Astrocyte of the spinal cord (primary cell): ENCODE results near the gene RARRES2.

Experiments used
- DNase-seq: peaks from one replicate; pipeline ENCODE4 v3.0.0; 2011; ENCODE audit warnings: low read depth, low spot score
- H3K4me3 ChIP-seq: 2 replicates; pipeline ENCODE4 v1.5.1; 2011; ENCODE audit warnings: low read depth, mild to moderate bottlenecking, low read length, moderate library complexity
- CTCF ChIP-seq: IDR thresholded peaks from 2 replicates; pipeline ENCODE4 v1.5.1; 2012; ENCODE audit warnings: low read depth, mild to moderate bottlenecking, low read length, inconsistent platforms
- in situ Hi-C: cut with HindIII; loops from 2 replicates; pipeline ENCODE4 v1.10.0; 2017; ENCODE audit warnings: low sequenced_read_pairs

Gene RARRES2

GRCh38 chr7:150384406-150385301, 43.2 kb upstream of the RARRES2 start:
- in situ Hi-C loops = no loop called here
- H3K4me3 ChIP-seq = no peak overlapping the region
- no peak for DNase-seq
- no peak for TF ChIP-seq CTCF

- no peak for DNase-seq
- no peak for TF ChIP-seq CTCF
- no peak overlapping the region for H3K4me3 ChIP-seq
- in situ Hi-C loops = no loop called here
Observed at GRCh38 chr7:150383710-150384397, 42.4 kb upstream of the RARRES2 start.

GRCh38 chr7:150382844-150383225, 41.4 kb upstream of the RARRES2 start:
- TF ChIP-seq CTCF = no peak
- no peak for DNase-seq
- no peak overlapping the region for H3K4me3 ChIP-seq
- in situ Hi-C loops = no loop called here

- TF ChIP-seq CTCF = no peak
- no peak for DNase-seq
- in situ Hi-C loops = no loop called here
- no peak overlapping the region for H3K4me3 ChIP-seq
Observed at GRCh38 chr7:150382123-150382843, 40.9 kb upstream of the RARRES2 start.

GRCh38 chr7:150381785-150382122, 40.3 kb upstream of the RARRES2 start:
- in situ Hi-C loops = no loop called here
- DNase-seq = no peak
- no peak overlapping the region for H3K4me3 ChIP-seq
- no peak for TF ChIP-seq CTCF

GRCh38 chr7:150381096-150381495, 39.7 kb upstream of the RARRES2 start:
- no peak for TF ChIP-seq CTCF
- no peak for DNase-seq
- H3K4me3 ChIP-seq = no peak overlapping the region
- in situ Hi-C loops = no loop called here
